T-helper 1 cell treated with Interleukin-12 subunit alpha and Interleukin-12 subunit beta and Interleukin-4 antibody, amounts not matched to agents 30 μg/mL and 1 μg/mL, for 36 hours (primary cell): ENCODE measurements around the gene MICAL2.

Experiments
- H3K27ac Mint-ChIP-seq: one replicate; pipeline ENCODE4 v1.8.0; 2021; ENCODE audit warnings: mild to moderate bottlenecking, mixed read lengths
- H3K27me3 Mint-ChIP-seq: one replicate; pipeline ENCODE4 v1.8.0; 2021; ENCODE audit warnings: low read depth, mixed read lengths
- H3K36me3 Mint-ChIP-seq: one replicate; pipeline ENCODE4 v1.8.0; 2021; ENCODE audit warnings: low read depth, mixed read lengths
- H3K4me1 Mint-ChIP-seq: one replicate; pipeline ENCODE4 v1.8.0; 2021; ENCODE audit warnings: low read depth, mixed read lengths
- H3K4me3 Mint-ChIP-seq: one replicate; pipeline ENCODE4 v1.8.0; 2021; ENCODE audit warnings: mild to moderate bottlenecking, moderate library complexity, mixed read lengths
- H3K9me3 Mint-ChIP-seq: one replicate; pipeline ENCODE4 v1.8.0; 2021; ENCODE audit warnings: mixed read lengths

Gene MICAL2

DNA sequence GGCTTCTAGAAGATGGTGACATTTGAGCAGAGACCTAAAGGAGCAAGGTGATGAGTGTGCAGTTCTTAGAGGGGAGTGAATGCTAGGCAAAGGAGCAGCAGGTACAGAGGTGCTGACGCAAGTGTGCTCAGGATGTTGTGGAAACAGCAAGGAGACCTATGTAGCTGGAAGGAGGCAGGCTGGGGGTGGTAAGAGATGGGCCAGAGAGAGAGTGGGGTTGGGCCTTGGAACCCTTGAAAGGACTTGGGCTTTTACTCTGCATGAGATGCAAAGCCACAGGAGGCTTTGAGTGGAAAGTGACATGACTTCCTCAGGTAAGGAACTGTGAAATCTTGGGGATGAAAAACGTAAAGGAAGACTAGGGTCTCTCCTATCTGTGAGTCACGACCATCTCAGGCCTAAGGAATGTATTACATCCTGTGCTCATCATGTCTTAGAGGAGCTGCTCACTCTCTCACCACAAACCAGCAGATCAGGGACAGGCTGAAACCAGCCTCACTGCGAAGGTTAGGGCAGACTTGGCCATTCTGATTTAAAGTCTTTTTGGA, 65.4 kb downstream of the MICAL2 start:
- Mint-ChIP-seq H3K36me3 (peaks cover 26% of the 10 kb centered on the region), H3K4me3 (peak overlapping the region; percentile 45), H3K27me3 (no peaks in the 10 kb centered on the region), H3K4me1 (peaks cover 72% of the 10 kb centered on the region), H3K27ac (peak overlapping the region; percentile 98), H3K9me3 (peaks cover 3% of the 10 kb centered on the region)

DNA sequence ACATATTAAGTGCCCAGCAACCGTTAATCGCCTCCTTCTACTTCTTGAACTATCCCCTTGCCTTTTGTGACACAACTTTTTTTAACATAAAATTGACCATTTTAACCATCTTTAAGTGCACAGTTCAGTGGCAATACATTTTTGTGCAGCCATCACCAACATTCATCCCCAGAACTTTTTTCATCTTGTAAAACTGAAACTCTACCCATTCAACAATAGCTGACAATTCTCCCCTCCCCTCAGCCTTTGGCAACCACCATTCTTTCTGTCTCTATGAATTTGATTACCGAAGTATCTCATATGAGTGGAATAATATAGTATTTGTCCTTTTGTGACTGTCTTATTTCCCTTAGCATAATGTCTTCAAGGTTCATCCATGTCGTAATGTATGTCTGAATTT, 66.0 kb downstream of the MICAL2 start:
- Mint-ChIP-seq H3K9me3 (peaks cover 1% of the 10 kb centered on the region), H3K4me1 (peaks cover 70% of the 10 kb centered on the region), H3K4me3 (peak overlapping the region; percentile 6), H3K27ac (peak overlapping the region; percentile 98), H3K36me3 (peaks cover 23% of the 10 kb centered on the region), H3K27me3 (no peaks in the 10 kb centered on the region)

DNA sequence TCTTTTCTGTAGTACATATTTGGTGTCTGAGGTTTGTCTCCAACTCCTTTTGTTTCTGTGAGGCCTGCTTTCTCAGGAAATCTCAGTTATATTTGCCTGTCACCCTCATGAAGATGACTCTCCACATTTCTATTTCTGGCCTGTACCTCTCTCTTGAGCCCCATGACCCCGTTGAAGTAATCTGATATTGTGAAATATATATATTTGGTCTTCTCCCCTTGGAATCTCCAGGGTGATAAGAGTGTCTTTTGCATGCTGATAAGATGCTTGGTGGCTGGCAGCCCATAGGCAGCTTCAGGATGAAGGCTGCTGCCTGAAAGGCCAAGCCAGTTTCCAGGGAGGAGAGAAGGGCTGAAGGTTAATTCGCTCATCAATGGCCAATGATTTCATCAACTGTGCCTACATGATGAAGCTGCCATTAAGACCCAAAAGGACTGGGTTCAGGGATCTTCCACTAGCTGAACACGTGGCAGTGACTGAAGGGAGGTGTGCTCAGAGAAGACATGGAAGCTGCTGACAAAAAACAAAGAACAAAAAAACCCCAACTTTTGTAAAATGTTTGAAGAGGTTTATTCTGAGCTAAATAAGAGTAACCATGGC, 67.4 kb downstream of the MICAL2 start:
- Mint-ChIP-seq H3K4me3 (no peak overlapping the region), H3K36me3 (peaks cover 22% of the 10 kb centered on the region), H3K9me3 (no peaks in the 10 kb centered on the region), H3K27me3 (no peaks in the 10 kb centered on the region), H3K27ac (peak overlapping the region; percentile 41), H3K4me1 (peaks cover 65% of the 10 kb centered on the region)

DNA sequence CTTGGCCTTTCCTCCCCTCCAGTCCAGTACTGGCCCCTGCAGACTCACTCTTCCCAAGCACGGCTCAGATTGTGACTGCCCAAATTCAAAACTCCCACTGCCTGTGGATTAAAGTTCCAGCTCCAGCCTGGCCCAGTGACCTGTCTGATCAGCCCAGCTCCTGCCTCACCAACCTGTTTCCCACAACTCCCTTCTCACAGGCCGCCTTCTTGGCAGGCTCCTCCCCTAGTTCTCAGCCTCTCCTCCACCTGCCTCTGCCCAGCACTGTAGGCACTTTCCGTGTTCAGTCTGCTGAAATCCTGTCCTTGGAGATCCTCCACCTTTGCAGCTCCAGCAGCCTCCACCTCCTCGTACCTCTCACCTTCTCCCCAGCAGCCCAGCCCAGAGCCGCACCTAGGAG, 68.6 kb downstream of the MICAL2 start:
- peak overlapping the region; percentile 71 for H3K4me3 Mint-ChIP-seq
- H3K27ac Mint-ChIP-seq, result peak overlapping the region; percentile 88
- H3K9me3 Mint-ChIP-seq, result no peaks in the 10 kb centered on the region
- H3K4me1 Mint-ChIP-seq, result peaks cover 64% of the 10 kb centered on the region
- H3K27me3 Mint-ChIP-seq, result no peaks in the 10 kb centered on the region
- H3K36me3 Mint-ChIP-seq, result peaks cover 21% of the 10 kb centered on the region

DNA sequence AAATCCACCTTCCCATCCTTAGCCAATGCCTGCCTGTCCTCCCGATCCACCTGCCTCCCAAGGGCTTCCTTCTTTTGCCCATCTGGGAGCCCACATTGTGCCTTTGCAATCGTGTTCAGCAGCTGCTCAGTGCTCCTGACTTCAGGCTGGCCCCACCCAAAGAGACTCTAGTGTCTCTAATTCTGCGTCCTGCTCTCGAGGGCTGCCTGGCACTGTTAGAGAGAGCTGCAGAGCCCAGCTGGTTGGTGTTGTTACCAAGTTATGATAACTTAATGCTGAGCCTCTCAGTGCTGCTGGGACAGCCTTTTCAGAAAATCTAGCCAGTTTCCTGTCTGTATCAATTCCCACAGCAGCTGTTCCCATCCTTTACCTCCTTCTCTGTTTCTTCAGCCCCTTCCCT, 69.1 kb downstream of the MICAL2 start:
- H3K27ac Mint-ChIP-seq, result peak overlapping the region; percentile 88
- peak overlapping the region; percentile 71 for H3K4me3 Mint-ChIP-seq
- H3K4me1 Mint-ChIP-seq, result peaks cover 62% of the 10 kb centered on the region
- no peaks in the 10 kb centered on the region for H3K27me3 Mint-ChIP-seq
- H3K9me3 Mint-ChIP-seq, result no peaks in the 10 kb centered on the region
- peaks cover 19% of the 10 kb centered on the region for H3K36me3 Mint-ChIP-seq

DNA sequence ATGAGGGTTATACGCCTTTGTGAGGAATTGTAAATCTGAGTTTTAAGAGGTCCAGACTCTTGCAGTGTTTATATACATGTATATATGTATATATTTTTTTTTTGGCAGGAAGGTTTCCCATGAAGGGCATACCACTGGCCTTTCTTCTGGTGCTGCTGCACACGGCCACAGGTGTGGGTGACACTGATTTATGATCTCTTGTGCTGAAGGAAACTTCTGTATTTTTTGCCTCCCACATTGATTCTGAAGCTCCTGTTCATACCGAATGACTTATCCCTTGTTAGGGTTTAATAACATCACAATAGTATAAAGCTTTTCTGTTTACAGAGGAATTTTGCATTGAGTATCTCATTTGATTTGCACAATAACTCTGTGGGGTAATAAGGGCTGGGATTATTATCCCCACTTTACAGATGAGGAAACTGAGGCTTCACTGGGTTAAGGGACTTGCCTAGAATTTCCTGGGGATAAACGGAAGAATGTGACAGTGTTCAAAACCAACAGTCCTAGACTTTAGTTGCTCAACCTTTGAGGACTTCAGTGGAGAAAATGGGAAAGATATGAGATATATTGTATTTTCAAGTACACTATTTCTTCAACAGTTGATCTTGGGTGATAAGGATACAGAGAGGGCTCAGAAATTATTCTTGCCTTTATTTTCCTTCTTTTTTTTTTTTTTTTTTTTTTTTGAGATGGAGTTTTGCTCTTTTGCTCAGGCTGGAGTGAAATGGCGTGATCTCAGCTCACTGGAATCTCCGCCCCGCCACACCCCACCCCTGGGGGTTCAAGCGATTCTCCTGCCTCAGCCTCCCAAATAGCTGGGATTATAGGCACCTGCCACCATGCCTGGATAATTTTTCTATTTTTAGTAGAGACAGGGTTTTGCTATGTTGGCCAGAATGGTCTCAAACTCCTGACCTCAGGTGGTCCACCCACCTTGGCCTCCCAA, 70.1 kb downstream of the MICAL2 start:
- Mint-ChIP-seq H3K36me3 (peaks cover 19% of the 10 kb centered on the region), H3K27ac (peak overlapping the region; percentile 32), H3K9me3 (no peaks in the 10 kb centered on the region), H3K4me1 (peaks cover 62% of the 10 kb centered on the region), H3K27me3 (no peaks in the 10 kb centered on the region), H3K4me3 (no peak overlapping the region)

DNA sequence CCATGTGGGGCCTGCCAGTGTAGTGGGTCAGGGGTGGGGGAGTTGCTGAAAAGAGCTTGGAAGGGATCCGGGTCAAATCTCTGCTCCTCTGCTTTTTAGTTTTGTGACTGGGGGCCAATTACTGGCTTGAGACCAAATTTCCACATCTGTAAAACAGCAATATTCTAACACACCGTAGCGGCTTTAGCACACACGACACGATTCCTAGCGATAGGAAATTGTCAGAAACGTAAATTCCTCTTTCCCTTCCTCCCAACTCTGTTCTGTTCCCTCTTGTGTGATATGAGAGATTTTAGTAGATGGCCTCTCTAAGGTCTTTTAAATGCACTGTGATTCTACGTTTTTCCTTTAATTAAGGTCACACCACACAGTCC, 71.9 kb downstream of the MICAL2 start:
- Mint-ChIP-seq H3K4me3 (no peak overlapping the region), H3K36me3 (peaks cover 22% of the 10 kb centered on the region), H3K27me3 (no peaks in the 10 kb centered on the region)

DNA sequence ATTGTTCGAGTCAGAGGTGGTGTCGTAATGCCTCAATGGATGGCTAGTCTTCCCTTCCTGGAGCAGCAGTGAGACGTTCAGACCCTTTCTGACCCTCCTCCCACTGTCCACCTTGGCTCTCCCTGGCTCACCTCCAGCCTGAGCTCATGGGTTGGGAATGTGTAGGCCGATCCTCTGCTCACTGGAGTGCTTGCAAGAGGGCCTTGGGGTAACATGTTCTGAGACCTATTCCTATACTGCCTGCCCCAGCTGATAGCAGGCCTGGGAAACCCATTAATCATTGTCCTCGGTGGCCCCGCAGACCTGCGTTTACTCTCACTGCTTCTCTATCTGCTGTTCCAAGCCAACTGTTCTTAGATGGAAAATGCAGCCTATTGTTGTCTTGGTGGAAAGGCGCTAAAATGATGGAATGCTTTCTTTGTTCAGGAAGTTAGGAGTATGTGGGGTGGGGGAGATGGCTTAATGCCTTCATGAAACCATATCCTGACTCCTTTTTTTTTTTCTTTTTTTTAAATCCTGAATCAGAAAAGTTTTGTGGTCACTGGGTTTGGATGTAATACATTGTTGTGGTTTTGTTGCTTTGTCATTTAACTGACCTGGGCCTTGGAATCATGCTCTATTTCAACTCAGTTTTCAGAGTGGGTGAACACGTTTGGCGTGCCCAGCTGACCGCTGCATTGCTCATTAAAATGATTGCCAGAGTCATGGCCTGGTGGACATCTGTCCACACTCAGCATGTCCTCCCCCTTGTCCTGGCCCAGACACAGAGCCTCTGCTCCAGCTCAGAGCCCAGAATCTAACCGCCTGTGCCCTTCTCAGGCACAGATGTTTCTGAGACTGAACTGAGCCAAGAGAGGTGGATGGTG, 72.5 kb downstream of the MICAL2 start:
- Mint-ChIP-seq H3K4me1 (peaks cover 58% of the 10 kb centered on the region), H3K27me3 (no peaks in the 10 kb centered on the region), H3K27ac (peak overlapping the region; percentile 26), H3K9me3 (no peaks in the 10 kb centered on the region), H3K36me3 (peaks cover 16% of the 10 kb centered on the region), H3K4me3 (no peak overlapping the region)

More for the DNA sequence above, 71.9 kb downstream of the MICAL2 start:
- Mint-ChIP-seq H3K9me3 (no peaks in the 10 kb centered on the region), H3K4me1 (peaks cover 61% of the 10 kb centered on the region), H3K27ac (no peak overlapping the region)

DNA sequence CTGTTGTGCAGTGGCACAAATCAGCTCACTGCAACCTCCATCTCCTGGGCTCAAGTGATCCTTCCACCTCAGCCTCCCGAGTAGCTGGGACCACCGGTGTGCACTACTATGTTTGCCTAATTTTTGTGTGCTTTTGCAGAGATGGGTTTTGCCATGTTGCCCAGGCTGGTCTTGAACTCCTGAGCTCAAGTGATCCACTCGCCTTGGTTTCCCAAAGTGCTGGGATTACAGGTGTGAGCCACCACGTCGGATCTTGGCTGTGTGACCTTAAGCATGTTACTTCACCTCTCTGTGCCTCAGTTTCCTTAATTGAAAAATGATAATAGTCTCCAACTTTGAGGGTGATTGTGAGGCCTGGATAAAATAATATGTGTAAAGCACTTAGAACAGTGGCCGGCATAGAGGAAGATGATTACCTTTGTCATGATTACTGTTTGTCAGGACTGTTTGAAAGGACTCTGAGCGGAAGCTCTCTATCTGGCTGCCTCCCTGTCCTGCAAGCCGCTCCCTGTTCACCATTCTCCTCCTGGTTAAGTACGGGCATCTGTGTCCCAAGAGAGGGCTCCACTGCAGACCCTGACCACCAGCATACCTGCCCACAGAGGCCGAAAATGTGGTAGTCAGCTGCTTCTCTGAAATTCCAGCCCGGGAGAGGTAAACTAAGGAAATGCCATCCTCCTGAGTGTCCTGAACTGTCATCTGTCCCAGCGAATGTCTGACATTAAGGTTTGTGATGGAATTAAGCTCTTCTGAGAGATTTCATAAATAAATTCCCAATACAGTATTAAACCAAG, 73.6 kb downstream of the MICAL2 start:
- Mint-ChIP-seq H3K9me3 (no peaks in the 10 kb centered on the region), H3K27me3 (no peaks in the 10 kb centered on the region), H3K4me3 (no peak overlapping the region), H3K4me1 (peaks cover 56% of the 10 kb centered on the region), H3K36me3 (peaks cover 18% of the 10 kb centered on the region), H3K27ac (peak overlapping the region; percentile 4)

DNA sequence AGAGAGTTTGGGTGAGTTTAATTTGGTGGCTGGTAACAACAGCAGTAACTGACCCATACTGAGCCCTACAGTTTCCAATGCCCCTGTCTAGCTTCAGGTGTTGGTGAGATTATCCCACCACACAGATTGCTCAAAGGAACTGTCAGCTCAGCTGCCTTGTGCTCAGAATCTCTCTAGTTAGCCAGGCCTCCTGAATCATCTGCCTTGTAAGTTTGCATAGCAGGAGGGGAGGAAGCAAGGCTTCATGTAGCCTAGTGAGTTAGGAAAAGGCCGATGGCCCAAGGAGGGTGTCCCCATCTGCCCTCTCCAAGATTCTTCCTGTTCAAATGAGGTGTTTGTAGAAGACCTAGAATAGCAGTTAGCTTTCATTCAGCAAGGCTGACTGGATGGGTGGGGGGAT, 74.3 kb downstream of the MICAL2 start:
- Mint-ChIP-seq H3K4me3 (no peak overlapping the region), H3K9me3 (no peaks in the 10 kb centered on the region), H3K27ac (peak overlapping the region; percentile 4), H3K4me1 (peaks cover 55% of the 10 kb centered on the region), H3K36me3 (peaks cover 19% of the 10 kb centered on the region), H3K27me3 (no peaks in the 10 kb centered on the region)

DNA sequence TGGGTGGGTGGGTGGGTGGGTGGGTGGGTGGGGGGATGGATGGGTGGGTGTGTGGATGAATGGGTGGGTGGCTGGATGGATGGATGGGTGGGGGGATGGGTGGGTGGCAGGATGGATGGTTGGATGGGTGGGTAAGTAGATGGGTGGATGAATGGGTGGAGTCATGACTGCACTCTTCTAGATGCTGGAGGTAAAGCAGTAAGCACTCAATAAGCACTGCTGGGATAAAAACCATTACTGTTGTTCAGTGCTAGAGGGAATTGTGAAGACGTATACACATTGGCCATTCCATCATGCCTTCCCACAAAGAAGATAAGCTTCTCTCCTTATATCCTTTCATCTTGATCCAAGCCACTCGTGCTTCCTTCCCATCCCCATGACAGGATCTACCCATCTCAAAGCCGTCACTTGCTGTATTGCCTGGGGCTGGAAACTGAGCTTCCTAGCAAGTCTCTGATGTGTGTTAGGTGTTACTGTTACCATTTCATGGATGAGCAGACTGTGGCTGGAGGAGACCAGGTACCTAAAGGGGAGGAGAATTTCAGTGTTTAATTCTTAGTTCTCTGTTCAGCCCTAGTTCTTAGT, 74.8 kb downstream of the MICAL2 start:
- Mint-ChIP-seq H3K4me3 (no peak overlapping the region), H3K36me3 (peaks cover 21% of the 10 kb centered on the region), H3K27me3 (no peaks in the 10 kb centered on the region), H3K27ac (peak overlapping the region; percentile 36), H3K9me3 (no peaks in the 10 kb centered on the region), H3K4me1 (peaks cover 56% of the 10 kb centered on the region)

DNA sequence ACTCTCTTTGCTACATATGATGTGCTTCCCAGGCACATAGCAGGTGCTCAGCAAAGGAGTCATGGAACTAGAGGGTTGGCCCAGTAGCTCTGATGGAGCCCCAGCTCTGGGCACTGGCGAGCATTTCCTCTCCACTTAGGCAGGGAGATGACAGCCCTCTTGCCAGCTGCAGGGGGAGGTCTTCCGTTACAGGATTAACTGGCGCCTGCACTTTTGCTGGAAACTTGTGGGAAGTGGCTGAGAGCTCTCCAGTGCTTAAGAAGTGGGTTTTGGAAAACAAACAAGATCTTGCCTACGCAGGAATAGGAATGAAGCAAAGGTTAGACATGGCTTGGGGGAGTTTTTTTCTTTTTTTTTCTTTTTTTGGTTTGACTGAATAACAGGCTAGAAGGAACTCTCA, 75.5 kb downstream of the MICAL2 start:
- H3K27ac Mint-ChIP-seq, result peak overlapping the region; percentile 18
- H3K27me3 Mint-ChIP-seq, result no peaks in the 10 kb centered on the region
- H3K9me3 Mint-ChIP-seq, result no peaks in the 10 kb centered on the region
- H3K4me1 Mint-ChIP-seq, result peaks cover 59% of the 10 kb centered on the region
- peaks cover 22% of the 10 kb centered on the region for H3K36me3 Mint-ChIP-seq
- no peak overlapping the region for H3K4me3 Mint-ChIP-seq

DNA sequence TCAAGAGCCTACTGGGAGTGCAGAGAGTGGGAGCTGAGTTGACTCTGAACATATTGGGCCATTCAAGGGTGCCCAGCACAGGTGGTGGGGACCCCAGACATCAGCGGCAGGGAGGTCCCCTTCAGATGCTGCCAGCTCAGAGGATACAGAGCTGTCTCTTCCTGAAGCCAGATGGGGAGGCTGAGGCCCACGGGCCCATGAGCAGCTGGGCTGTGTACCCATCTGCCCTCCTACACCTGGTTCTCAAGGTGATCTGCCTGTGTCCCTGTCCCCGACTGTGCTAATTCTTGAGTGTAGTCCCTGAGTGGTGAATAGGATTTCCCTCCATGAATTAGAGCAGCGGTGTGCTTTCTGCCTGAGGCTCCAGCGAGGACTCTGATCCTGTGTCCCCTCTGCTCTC, 76.3 kb downstream of the MICAL2 start:
- Mint-ChIP-seq H3K4me1 (peaks cover 62% of the 10 kb centered on the region), H3K9me3 (no peaks in the 10 kb centered on the region), H3K4me3 (no peak overlapping the region), H3K27ac (peak overlapping the region; percentile 79), H3K36me3 (peaks cover 22% of the 10 kb centered on the region), H3K27me3 (no peaks in the 10 kb centered on the region)
